A172 (cell line): ENCODE results near the gene MARCKS. TPM values are rescaled to one million over a fixed set of nuclear protein-coding genes. Genes with fewer than 3 reads are reported as not detected.
A peak's percentile ranks its signal among the peaks of the same experiment; 100 is the strongest.

Source experiments
- DNase-seq: peaks from one replicate; pipeline ENCODE4 v3.0.0-alpha.2; 2015; ENCODE audit warnings: low spot score
- total RNA-seq: library from RNA; depleted of rRNA; stranded (reverse); fragments of >200 nt; shearing (Covaris generic); gene quantifications from 2 replicates; pipeline ENCODE4 v1.2.3, GENCODE V29; 2014

The MARCKS gene
- total RNA-seq, 1 experiment from 2014 or later: 108 TPM

DNA sequence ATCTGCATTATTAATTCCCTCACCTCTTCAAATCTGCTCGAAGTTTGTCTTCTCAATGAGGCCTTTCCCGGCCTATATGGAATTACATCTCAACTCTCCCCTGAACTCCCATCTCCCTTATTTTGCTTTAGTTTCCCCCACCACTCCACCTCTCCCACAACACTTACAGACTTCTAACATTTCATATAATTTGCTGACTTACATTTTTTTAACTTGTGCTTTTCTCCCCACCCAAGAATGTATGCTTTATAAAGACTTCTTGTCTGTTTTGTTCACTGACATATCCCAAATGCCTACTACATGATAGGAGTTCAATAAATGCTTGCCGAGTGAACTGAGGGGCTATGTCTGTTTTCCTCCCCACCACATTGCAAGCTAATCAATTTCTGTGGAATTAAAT lies 3.9 kb upstream of the MARCKS start:
- no peak for DNase-seq

DNA sequence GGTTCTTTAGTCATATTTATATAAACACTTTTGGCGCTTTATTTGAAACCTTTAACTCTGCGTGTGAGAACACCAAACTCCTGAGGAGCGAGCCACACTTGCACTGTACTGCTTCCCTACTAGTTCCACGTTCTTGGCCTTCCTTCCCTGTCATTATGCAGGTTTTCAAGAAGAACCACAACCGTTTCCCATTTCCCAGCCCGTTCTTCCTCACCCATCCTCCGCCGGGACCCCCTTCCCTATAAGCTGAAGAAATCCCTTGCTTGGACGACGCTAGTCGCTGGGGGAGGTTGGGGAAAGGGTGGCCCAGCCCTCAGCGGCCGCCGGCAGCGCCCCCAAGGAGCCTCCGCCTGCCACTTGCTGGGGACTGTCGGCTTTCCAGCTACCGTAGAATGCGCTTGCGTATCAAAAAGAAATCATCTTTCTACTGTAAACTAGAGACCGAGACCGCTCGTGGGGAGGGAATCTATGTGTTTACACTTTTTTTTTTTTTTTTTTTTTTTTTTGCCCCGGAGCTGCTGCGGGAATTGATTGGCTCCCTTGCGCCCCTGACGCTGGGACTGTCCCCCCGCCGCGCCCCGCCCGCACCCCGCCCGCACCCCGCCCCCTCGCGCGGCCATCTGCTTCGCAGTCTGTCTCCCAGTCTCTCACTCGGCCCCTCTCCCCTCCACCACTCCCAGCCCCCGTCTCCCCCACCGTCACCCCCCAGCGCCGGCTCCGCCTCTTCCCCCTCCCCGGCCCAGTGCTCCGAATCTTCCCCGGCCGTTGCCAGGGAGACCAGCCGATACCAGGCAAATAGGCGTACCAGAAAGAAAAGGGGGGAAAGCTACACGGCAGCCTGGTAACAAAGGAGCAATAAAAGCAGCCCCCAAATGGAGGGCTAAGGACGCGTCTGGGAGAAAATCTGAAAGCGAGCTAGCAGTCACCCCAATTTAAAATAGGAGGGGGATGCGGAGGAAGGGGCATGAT lies 2.3 kb upstream of the MARCKS start:
- DNase-seq: peak; percentile 70

DNA sequence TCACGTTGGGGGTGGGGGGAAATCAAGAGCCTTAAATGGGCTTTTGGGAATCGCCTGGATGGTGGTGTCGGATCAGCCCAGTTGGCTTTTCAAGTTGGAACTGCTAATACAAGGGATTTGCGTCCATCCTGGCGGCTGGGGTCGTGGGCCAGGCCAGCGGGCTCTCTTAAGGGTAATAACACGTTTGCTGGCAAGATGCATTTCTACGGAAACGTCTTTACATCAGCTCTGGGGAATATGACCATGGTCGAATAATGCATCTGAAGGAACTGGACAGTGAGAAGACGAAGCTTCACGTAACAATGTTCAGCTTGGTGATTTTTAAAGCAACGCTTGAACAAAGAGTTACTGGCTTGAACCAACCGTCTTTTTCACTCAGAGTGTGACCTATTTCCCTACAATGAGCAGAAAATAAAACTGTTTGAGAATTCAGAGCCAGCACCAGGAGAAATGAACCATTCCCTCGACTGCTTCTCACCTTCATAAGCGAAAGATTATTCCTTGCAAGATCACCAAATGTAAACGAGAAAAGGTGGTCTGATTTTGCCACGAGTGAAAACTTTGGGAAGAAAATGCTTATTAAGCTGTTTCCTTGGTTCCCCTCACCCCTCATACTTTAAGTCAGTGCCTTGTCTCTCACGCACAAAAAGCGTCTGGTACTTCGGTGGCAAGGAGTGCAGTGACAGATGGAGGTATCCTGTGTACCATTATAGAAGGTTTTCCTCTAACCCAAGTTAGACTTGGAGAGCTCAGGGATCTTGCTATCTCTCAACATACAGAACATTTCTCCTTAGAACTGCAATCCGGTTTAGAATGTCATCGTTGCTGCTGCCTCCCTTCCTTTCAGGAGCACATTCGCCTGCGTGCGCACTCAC lies 1.4 kb upstream of the MARCKS start:
- peak; percentile 23 for DNase-seq

DNA sequence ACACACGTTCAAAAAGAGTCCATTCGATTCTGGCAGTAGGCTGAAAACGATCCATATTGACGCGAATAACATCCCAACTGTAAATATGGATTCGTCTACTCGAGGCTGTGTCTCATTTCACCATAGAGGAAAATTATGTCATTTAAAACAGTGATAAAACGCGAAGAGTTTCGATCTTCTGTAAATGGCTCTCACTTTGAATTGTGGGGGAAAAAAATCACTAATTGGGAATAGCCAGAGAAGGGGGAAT lies 845 bp upstream of the MARCKS start:
- DNase-seq: no peak

DNA sequence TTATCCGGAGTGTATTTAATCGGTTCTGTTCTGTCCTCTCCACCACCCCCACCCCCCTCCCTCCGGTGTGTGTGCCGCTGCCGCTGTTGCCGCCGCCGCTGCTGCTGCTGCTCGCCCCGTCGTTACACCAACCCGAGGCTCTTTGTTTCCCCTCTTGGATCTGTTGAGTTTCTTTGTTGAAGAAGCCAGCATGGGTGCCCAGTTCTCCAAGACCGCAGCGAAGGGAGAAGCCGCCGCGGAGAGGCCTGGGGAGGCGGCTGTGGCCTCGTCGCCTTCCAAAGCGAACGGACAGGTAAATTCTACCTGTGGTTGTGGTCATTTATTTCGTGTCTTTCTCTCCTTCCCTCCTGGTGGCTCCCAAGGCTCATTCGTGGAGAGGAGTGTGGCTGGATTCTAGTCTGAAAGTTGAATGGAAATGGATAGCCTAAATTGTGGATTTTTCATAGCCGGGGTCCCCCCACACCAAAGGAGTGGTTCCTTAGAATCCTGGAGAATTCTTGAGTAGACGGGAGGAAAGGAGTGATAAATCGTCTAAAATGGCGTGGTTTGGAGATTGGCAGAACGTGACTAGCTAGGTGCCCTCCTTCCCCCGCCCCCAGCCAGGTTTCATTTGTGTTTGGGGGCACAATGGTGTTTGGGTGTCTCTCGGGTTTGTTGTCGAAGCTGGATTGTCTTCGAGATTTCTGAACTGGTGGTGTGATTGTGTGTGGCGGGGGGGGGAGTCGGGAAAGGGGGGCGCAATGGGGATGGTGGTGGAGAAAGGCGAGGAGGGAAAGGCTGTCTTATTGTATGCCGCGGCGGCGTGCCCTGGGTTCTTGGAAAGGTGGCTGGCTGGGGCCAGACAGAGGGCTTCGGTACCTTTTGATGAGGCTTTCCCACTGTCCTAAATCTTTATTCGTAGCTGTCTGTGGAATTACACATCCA lies 673 bp downstream of the MARCKS start:
- peak; percentile 38 for DNase-seq

DNA sequence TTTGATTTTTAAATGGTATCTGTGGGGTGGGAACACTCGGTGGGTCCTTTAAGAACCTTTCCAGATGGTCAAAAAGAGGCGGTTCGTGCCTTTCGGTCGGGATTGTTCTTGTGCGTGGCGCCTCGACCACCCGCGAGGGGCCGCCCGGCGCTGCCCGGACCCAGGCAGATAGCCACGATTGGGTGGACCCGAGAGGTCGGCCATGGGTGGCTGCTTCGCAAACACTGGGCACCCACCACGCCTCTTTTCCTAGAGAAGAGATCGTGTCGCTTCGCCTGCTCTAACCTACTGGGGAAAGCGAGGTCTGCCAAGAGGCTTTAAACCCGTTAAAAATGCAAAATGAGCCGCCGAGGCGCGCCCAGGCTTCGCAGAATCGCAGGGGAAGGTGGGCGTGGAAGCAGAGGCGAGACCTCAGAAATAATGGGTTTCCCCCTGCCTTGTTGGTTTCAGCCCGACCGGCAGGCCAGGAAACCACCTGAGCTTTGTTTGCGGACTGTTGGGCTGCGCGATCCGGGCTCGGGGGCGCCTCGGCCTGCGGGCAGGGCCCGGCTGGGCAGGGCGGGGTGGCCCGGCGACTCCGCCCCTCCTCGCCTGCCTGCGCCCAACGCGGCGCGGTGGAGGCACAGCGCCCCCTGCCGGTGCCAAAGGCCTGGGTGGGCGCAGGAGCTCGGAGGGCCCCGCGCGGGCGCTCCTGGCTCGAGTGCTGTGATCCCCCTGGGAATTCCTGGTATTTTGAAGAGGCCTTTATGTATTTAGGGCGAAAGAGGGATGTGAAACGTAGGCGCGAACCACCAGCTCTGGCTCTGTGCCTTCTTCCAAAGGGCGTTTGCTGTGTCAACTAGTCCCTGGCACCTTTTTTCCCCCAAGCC lies 1.6 kb downstream of the MARCKS start:
- DNase-seq: peak; percentile 73

DNA sequence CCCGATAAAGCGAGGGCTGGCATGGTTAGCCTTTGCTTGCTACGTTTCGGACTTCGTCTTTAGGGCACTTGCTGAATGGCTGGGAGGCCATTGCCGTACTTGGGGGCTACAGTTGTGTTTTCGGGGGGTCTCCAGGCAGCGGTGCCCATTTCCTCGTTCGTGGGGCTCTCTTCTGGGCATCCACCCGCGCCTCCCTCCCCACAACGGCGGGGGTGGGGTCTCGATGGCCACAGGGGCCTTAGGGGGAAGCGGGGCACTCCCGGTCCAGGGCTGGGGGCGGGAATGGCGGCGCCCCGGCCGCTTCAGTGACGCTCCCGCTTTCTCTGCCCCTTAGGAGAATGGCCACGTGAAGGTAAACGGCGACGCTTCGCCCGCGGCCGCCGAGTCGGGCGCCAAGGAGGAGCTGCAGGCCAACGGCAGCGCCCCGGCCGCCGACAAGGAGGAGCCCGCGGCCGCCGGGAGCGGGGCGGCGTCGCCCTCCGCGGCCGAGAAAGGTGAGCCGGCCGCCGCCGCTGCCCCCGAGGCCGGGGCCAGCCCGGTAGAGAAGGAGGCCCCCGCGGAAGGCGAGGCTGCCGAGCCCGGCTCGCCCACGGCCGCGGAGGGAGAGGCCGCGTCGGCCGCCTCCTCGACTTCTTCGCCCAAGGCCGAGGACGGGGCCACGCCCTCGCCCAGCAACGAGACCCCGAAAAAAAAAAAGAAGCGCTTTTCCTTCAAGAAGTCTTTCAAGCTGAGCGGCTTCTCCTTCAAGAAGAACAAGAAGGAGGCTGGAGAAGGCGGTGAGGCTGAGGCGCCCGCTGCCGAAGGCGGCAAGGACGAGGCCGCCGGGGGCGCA lies 2.4 kb downstream of the MARCKS start:
- peak; percentile 17 for DNase-seq

DNA sequence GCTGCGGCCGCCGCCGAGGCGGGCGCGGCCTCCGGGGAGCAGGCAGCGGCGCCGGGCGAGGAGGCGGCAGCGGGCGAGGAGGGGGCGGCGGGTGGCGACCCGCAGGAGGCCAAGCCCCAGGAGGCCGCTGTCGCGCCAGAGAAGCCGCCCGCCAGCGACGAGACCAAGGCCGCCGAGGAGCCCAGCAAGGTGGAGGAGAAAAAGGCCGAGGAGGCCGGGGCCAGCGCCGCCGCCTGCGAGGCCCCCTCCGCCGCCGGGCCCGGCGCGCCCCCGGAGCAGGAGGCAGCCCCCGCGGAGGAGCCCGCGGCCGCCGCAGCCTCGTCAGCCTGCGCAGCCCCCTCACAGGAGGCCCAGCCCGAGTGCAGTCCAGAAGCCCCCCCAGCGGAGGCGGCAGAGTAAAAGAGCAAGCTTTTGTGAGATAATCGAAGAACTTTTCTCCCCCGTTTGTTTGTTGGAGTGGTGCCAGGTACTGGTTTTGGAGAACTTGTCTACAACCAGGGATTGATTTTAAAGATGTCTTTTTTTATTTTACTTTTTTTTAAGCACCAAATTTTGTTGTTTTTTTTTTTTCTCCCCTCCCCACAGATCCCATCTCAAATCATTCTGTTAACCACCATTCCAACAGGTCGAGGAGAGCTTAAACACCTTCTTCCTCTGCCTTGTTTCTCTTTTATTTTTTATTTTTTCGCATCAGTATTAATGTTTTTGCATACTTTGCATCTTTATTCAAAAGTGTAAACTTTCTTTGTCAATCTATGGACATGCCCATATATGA lies 3.2 kb downstream of the MARCKS start:
- DNase-seq: no peak

DNA sequence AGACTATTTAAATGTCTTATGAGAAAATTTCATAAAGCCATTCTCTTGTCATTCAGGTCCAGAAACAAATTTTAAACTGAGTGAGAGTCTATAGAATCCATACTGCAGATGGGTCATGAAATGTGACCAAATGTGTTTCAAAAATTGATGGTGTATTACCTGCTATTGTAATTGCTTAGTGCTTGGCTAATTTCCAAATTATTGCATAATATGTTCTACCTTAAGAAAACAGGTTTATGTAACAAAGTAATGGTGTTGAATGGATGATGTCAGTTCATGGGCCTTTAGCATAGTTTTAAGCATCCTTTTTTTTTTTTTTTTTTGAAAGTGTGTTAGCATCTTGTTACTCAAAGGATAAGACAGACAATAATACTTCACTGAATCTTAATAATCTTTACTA lies 5.0 kb downstream of the MARCKS start:
- DNase-seq: no peak

DNA sequence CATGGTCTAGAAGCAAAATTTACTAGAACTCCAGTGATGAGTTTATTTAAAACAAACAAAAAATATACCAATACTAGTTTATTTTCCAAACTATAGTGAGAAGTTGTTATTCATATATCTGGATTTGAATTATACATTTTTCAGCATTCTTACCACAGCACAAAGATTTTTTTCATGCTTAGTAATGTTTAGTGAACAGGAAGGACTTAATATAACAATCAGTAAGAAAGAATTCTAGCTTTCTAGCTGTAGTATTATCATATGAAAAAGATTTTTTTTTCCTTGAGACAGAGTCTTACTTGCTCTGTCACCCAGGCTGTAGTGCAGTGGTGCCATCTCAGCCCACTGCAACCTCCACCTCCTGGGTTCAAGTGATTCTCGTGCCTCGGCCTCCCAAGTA lies 13.8 kb downstream of the MARCKS start:
- no peak for DNase-seq

DNA sequence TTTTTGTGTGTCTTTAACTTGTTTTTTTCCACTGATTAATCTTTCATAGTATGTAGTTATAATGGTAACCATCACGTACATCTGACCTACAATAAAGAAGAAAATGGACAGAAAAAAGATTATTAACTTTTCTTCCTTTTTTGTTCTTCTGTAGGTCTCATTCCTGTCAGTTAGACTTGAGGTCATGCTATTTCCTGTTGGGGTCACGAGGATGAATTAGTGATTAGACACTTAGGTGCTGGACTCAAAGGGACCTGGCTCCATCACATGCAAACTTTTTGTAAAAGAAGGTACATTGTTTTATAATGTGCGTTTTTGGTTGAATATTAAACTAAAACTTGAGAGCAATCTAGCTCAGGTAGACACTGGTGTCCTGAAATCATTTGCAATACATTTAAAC lies 14.8 kb downstream of the MARCKS start:
- DNase-seq: no peak

DNA sequence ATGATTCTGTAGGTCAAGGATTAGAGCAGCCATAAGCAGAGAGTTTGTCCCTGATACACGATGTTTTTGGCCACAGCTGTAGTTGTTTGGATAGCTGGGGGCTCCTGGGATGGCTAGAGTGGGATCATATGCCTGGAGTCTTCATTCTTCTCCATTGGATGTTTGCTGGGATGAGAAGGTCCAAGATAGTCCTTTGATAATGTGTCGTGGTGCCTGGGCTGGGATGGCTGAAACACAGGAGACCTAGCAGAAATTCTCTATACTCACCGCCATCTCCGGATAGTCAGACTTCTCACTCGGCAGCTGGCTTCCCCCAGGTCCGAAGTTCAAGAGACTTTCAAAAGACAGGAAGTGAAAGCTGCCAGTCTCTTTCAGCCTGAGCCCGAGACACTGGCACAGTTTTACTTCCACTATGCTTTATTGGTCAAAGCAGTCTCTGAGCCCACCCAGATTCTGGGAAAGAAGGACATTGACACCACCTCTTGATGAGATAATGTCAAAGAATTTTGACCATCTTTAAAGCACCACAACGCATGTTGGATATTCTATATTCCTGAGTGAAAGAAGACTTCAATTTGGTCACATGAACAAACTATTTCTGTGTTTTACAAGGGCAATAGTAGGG lies 16.0 kb downstream of the MARCKS start:
- no peak for DNase-seq

DNA sequence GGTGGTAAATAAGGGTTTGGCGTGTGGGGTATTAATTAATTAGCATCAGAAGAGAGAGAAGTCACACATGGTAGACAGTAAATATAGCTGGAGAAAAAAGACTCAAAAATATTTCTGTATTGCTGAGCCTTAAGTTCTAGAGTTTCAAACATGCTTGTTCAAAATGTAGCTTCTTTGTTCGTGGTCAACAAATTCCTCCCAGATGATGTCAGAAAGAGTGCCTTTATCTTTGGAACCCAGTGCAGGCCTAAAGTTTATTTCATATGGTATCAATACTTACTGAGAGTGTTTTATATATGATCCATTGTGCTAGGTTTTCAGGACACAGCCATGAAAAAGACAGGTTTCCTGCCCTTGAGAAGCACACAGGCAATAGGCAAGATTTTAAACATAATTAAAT lies 18.3 kb downstream of the MARCKS start:
- no peak for DNase-seq

DNA sequence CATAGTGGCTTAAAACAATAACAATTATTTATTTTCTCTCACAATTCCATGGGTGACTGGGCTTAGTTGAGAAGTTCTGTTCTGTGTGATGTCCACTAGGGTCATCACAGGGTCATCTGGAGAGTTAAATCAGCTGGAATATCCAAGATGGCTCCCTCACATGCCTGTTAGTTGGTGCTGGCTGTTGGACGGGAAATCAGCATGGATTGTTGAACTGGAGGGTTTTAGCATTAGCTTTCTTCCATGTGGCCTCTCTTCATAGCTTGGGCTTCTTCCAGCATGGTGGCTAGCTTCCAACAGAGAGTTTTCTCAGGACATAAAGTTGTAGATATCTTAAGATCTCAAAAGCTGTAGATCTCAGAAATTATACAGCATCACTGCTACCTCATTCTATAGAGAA lies 19.6 kb downstream of the MARCKS start:
- no peak for DNase-seq

DNA sequence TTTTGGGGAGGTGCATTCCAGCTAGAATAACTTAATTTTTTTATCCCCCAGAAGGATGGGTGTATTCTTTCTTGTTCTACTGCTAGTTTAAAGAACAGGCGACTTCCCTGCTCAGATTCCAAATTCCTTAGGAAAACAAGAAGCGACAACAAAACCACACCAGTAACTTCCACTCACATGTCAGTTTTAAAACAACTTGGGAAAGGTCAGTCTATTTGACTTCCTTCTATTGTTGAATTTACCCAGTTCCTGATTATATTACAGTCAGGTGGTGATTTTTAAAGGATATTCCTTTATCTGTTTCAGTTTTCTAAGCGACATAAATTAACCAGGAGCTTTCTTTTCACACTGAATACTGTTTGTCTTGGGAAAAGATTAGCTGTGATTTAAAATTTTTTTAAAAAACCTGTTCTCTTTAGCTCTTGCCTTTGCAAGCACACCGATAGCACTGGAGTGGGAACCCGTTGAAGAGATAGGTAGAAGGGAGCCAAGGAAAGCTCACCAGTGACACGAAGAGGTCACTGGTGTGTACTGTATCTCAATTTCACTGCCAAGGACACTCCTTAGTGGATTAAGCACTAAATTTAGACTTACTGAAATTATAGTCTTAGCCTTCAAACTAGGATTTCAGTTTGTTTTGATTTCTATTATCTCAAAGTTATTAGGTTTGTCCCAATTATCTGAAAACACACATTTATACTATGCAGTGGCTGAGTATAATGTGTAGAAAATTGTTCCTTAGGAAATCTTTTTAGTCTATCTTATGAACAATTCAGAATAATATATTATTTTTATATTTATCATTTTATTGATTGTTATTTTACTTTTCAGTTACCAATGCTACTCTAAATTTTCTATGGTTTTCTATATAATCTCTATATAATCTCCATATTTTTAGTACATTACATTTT lies 22.3 kb downstream of the MARCKS start:
- peak; percentile 75 for DNase-seq

DNA sequence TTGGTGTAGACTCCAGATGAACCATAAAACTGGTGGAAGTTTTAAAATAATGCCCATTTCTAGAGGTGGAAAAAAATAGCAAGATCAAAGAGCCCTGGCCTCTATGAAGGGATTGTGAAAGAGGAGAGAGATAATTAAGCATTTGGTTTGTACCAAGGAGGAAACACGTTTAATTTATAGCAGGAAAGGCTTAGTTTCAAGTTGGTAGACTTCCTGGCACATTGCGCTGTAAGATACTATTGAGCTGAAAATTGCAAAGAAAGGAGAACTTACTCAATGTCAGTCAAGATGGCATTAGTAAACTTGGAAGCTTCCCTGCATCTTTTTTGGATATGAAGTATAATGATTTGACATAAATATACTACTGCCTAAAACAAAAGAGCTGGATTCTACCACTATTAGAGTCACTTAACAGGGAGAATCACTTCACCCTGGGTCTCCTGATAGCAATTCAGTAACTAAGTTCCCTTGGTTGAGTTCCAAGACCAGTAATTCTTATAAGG lies 24.4 kb downstream of the MARCKS start:
- DNase-seq: no peak

DNA sequence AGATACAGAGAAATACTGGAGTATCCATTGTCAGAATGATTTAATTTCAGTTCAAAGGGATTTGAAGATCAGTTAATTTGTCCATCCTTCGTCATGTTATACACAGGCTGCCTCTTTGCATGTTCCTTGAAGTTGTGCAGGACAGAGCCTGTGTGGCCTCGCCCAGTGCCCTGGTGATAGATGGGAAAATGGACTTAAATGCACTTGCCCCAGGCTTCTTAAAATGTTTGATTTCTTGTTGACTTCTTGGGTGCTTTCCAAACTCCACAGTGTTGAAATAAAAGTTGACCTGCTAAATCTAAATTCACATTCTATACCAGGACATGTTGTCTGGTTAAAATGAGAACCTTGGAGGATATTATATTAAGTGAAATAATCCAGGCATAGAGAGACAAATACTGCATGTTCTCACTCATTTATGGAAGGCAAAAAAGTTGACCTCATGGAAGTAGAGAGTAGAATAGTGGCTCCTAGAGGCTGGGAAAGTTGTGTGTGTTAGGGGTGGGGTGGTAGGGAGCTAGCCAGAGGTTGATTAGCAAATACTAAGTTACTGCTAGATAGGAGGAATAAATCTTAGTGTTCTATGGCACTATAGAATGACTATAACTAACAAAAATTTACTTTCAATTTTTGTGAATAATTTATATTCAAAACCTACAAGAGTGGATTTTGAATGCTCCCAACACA lies 25.3 kb downstream of the MARCKS start:
- no peak for DNase-seq
